Measurements from ENCODE around the gene SLC25A34. TPM values are rescaled to one million over a fixed set of nuclear protein-coding genes. Genes with fewer than 3 reads are reported as not detected.

Gene SLC25A34
- polyA plus RNA-seq, 1 of the 3 experiments (the other 2 are of a cell fraction): 1.4 TPM

GRCh38 chr1:15733726-15734226 lies 2.3 kb upstream of the SLC25A34 start:
- no peak overlapping the region for H3K4me2 ChIP-seq
- WGBS (ENCODE audit: low lambda C conversion rate): 98% methylated on average over 9 of the region's 27 CpGs
- POLR2A ChIA-PET: no interaction called here

GRCh38 chr1:15734296-15734695 lies 1.8 kb upstream of the SLC25A34 start:
- Histone ChIP-seq H3K36me3 (replicated peaks in 1 of 2; ENCODE audit: control insufficient read depth in 1 of 2, insufficient read depth in 2 of 2, low read length in 1 of 2) (peaks cover 0 to 44% of the 10 kb centered on the region in 2 experiments), H3K27me3 (ENCODE audit: insufficient read depth) (no peaks in the 10 kb centered on the region), H3K4me3 (ENCODE audit: low read depth in 2 of 2, low read length in 1 of 2) (no peak overlapping the region), H3K79me2 (ENCODE audit: insufficient read depth) (no peaks in the 10 kb centered on the region), H3K9me2 (no peaks in the 10 kb centered on the region), H3K27ac (ENCODE audit: low read depth in 2 of 2, low read length in 1 of 2) (no peak overlapping the region), H4K20me1 (ENCODE audit: insufficient read depth) (no peaks in the 10 kb centered on the region), H3K4me1 (ENCODE audit: control insufficient read depth in 1 of 2, insufficient read depth in 2 of 2, low read depth in 1 of 2, low read length in 1 of 2) (peaks cover 0 to 37% of the 10 kb centered on the region in 2 experiments; a peak in 1 of 4 replicates), H3K9me3 (no peaks in the 10 kb centered on the region), H3F3A (replicated peaks; ENCODE audit: insufficient read depth) (no peaks in the 10 kb centered on the region), H2AFZ (ENCODE audit: low read depth) (no peak overlapping the region), H3K4me2 (no peak overlapping the region), H3K9ac (no peak overlapping the region)
- no peak for TF ChIP-seq RAD21 (IDR thresholded peaks at IDR 0.05; ENCODE audit: low read length)
- no peak for TF ChIP-seq PBX3 (IDR thresholded peaks at IDR 0.05)
- TF ChIP-seq ELF1 (IDR thresholded peaks at IDR 0.05): no peak
- no peak for TF ChIP-seq TEAD4 (IDR thresholded peaks at IDR 0.05; ENCODE audit: borderline replicate concordance, insufficient read depth)
- TF ChIP-seq TCF12 (IDR thresholded peaks at IDR 0.05): no peak
- TF ChIP-seq NRF1 (IDR thresholded peaks at IDR 0.05; ENCODE audit: low read depth, low read length): no peak
- TF ChIP-seq RCOR1 (IDR thresholded peaks at IDR 0.05; ENCODE audit: low read length): no peak
- no peak for TF ChIP-seq TAF1 (IDR thresholded peaks at IDR 0.05; ENCODE audit: borderline replicate concordance, low read depth, low read length)
- no peak for TF ChIP-seq GABPA (IDR thresholded peaks at IDR 0.05; ENCODE audit: low read depth)
- no peak for TF ChIP-seq USF1 (IDR thresholded peaks at IDR 0.05; ENCODE audit: borderline replicate concordance, low read depth)
- no peak for TF ChIP-seq RFX5 (IDR thresholded peaks at IDR 0.05; ENCODE audit: low read length)
- no peak for TF ChIP-seq SMC3 (IDR thresholded peaks at IDR 0.05; ENCODE audit: low read depth, low read length)
- no peak for TF ChIP-seq REST (IDR thresholded peaks at IDR 0.05; ENCODE audit: low read depth, low read length)
- no peak for TF ChIP-seq FOSL2 (IDR thresholded peaks at IDR 0.05; ENCODE audit: borderline replicate concordance, low read depth)
- no peak for TF ChIP-seq MEF2A (IDR thresholded peaks at IDR 0.05; ENCODE audit: borderline replicate concordance, low read depth)
- ChIA-PET POLR2A (no interaction called here), CTCF (interaction anchor here (1.5 kb wide), 1 partner anchor 21 kb away, joined by 3 read pairs; no protein-coding TSS in a partner anchor)
- WGBS (ENCODE audit: low lambda C conversion rate): 74% methylated on average over 7 of the region's 13 CpGs
- no peak for DNase-seq

More at GRCh38 chr1:15733726-15734226, 2.3 kb upstream of the SLC25A34 start:
- Histone ChIP-seq H3K27ac (ENCODE audit: low read depth in 2 of 2, low read length in 1 of 2) (no peak overlapping the region), H3K9me2 (no peaks in the 10 kb centered on the region), H3K9me3 (no peaks in the 10 kb centered on the region), H4K20me1 (ENCODE audit: insufficient read depth) (no peaks in the 10 kb centered on the region), H3K9ac (no peak overlapping the region), H3K4me3 (ENCODE audit: low read depth in 2 of 2, low read length in 1 of 2) (no peak overlapping the region), H3K79me2 (ENCODE audit: insufficient read depth) (no peaks in the 10 kb centered on the region), H3K27me3 (ENCODE audit: insufficient read depth) (no peaks in the 10 kb centered on the region), H2AFZ (ENCODE audit: low read depth) (no peak overlapping the region), H3F3A (replicated peaks; ENCODE audit: insufficient read depth) (no peaks in the 10 kb centered on the region), H3K36me3 (replicated peaks in 1 of 2; ENCODE audit: control insufficient read depth in 1 of 2, insufficient read depth in 2 of 2, low read length in 1 of 2) (peaks cover 0 to 50% of the 10 kb centered on the region in 2 experiments), H3K4me1 (ENCODE audit: control insufficient read depth in 1 of 2, insufficient read depth in 2 of 2, low read depth in 1 of 2, low read length in 1 of 2) (peaks cover 0 to 32% of the 10 kb centered on the region in 2 experiments; a peak in 1 of 4 replicates)
- TF ChIP-seq ELF1 (IDR thresholded peaks at IDR 0.05) (no peak), PBX3 (IDR thresholded peaks at IDR 0.05) (no peak), USF1 (IDR thresholded peaks at IDR 0.05; ENCODE audit: borderline replicate concordance, low read depth) (no peak), GABPA (IDR thresholded peaks at IDR 0.05; ENCODE audit: low read depth) (no peak), JUND (IDR thresholded peaks at IDR 0.05) (no peak)
- CTCF ChIA-PET: no interaction called here
- DNase-seq: no peak

Measured in SK-N-SH (cell line).